Neural progenitor cell (in vitro differentiated cells): ENCODE results near the gene PHLPP1. TPM values are rescaled to one million over a fixed set of nuclear protein-coding genes. Genes with fewer than 3 reads are reported as not detected.

Experiments used
- DNase-seq: peaks from one replicate; pipeline ENCODE4 v3.0.0-alpha.2; 2016; ENCODE audit warnings: low spot score
- H2AFZ ChIP-seq: fragments of 200-600 bp; sonication (generic); replicated peaks from 2 replicates; pipeline ENCODE4 v1.6.1; 2016; ENCODE audit warnings: antibody characterized with exemption
- H3F3A ChIP-seq: fragments of 200-600 bp; sonication (generic); 2 replicates; pipeline ENCODE4 v1.6.1; 2016; ENCODE audit warnings: antibody characterized with exemption, low read depth
- H3K27ac ChIP-seq: fragments of 200-600 bp; sonication (generic); 2 replicates; pipeline ENCODE4 v1.5.1; 2016; ENCODE audit warnings: mild to moderate bottlenecking
- H3K27me3 ChIP-seq: fragments of 200-600 bp; sonication (generic); 2 replicates; pipeline ENCODE4 v1.6.1; 2016; ENCODE audit warnings: mild to moderate bottlenecking, moderate library complexity
- H3K36me3 ChIP-seq: fragments of 200-600 bp; sonication (generic); 2 replicates; pipeline ENCODE4 v1.5.1; 2016
- H3K4me1 ChIP-seq: fragments of 200-600 bp; sonication (generic); 2 replicates; pipeline ENCODE4 v1.6.1; 2016; ENCODE audit warnings: mixed run types
- H3K4me2 ChIP-seq: fragments of 200-600 bp; sonication (generic); 2 replicates; pipeline ENCODE4 v1.6.1; 2016
- H3K4me3 ChIP-seq: fragments of 200-600 bp; sonication (generic); 2 replicates; pipeline ENCODE4 v1.5.1; 2016
- H3K79me2 ChIP-seq: fragments of 200-600 bp; sonication (generic); 2 replicates; pipeline ENCODE4 v1.6.1; 2016; ENCODE audit warnings: low read depth
- H3K9ac ChIP-seq: fragments of 200-600 bp; sonication (generic); 2 replicates; pipeline ENCODE4 v1.6.1; 2016
- H3K9me3 ChIP-seq: fragments of 200-600 bp; sonication (generic); 2 replicates; pipeline ENCODE4 v1.5.1; 2016; ENCODE audit warnings: low read depth
- H4K20me1 ChIP-seq: fragments of 200-600 bp; sonication (generic); 2 replicates; pipeline ENCODE4 v1.6.1; 2016; ENCODE audit warnings: low read depth
- H3K27ac Mint-ChIP-seq: 3 replicates; pipeline ENCODE4 v1.8.0; 2021; ENCODE audit warnings: mixed read lengths
- H3K27me3 Mint-ChIP-seq: 2 replicates; pipeline ENCODE4 v1.8.0; 2022; ENCODE audit warnings: low read depth, mild to moderate bottlenecking, inconsistent platforms, moderate library complexity, mixed read lengths; ENCODE audit not compliant: insufficient read depth
- H3K36me3 Mint-ChIP-seq: 3 replicates; pipeline ENCODE4 v1.8.0; 2021; ENCODE audit warnings: mixed read lengths
- H3K4me1 Mint-ChIP-seq: 3 replicates; pipeline ENCODE4 v1.8.0; 2021; ENCODE audit warnings: mixed read lengths
- H3K4me3 Mint-ChIP-seq: 3 replicates; pipeline ENCODE4 v1.8.0; 2021; ENCODE audit warnings: mild to moderate bottlenecking, moderate library complexity, mixed read lengths
- H3K9me3 Mint-ChIP-seq: 3 replicates; pipeline ENCODE4 v1.8.0; 2020; ENCODE audit warnings: mixed read lengths
- CTCF ChIP-seq: fragments of 200-600 bp; sonication (generic); IDR thresholded peaks from 2 replicates; pipeline ENCODE4 v1.5.1; 2017; ENCODE audit warnings: antibody characterized with exemption, mild to moderate bottlenecking
- EZH2 ChIP-seq: fragments of 200-600 bp; sonication (generic); IDR thresholded peaks from 2 replicates; pipeline ENCODE4 v1.6.1; 2017; ENCODE audit warnings: antibody characterized with exemption, mild to moderate bottlenecking, moderate library complexity
- EZH2phosphoT487 ChIP-seq: fragments of 200-600 bp; sonication (generic); IDR thresholded peaks from 2 replicates; pipeline ENCODE4 v1.6.1; 2017; ENCODE audit warnings: antibody characterized with exemption
- total RNA-seq: library from RNA; depleted of rRNA; stranded (reverse); fragments of >200 nt; gene quantifications from 2 replicates; pipeline ENCODE4 v1.2.3, GENCODE V29; 2015; ENCODE audit warnings: low replicate concordance

The PHLPP1 gene
- total RNA-seq, 1 donor from 2014 or later, result 20.8 TPM

- Histone ChIP-seq H3K79me2 (peaks cover 100% of the 10 kb centered on the region), H2AFZ (no peak overlapping the region), H4K20me1 (peaks cover 54% of the 10 kb centered on the region), H3K27me3 (no peaks in the 10 kb centered on the region), H3K4me2 (peak overlapping the region; percentile 28), H3F3A (peaks cover 4% of the 10 kb centered on the region), H3K4me1 (peaks cover 52% of the 10 kb centered on the region), H3K4me3 (no peak overlapping the region), H3K36me3 (no peaks in the 10 kb centered on the region), H3K9ac (no peak overlapping the region), H3K27ac (peak overlapping the region; percentile 69), H3K9me3 (no peaks in the 10 kb centered on the region)
- Mint-ChIP-seq H3K27me3 (peaks cover 2% of the 10 kb centered on the region), H3K4me3 (no peak overlapping the region), H3K4me1 (peaks cover 22% of the 10 kb centered on the region), H3K27ac (peak overlapping the region; percentile 23), H3K9me3 (peaks cover 16% of the 10 kb centered on the region), H3K36me3 (peaks cover 25% of the 10 kb centered on the region)
- TF ChIP-seq EZH2 (no peak), EZH2phosphoT487 (no peak)
- DNase-seq, result no peak
Measured at GRCh38 chr18:62741584-62741983, 26.2 kb downstream of the PHLPP1 start.

- H3K9ac ChIP-seq, result no peak overlapping the region
- Mint-ChIP-seq H3K4me3 (no peak overlapping the region), H3K36me3 (peaks cover 23% of the 10 kb centered on the region), H3K27me3 (no peaks in the 10 kb centered on the region), H3K4me1 (peaks cover 24% of the 10 kb centered on the region), H3K9me3 (peaks cover 16% of the 10 kb centered on the region), H3K27ac (peak overlapping the region; percentile 14)
- no peak for DNase-seq
- peaks cover 100% of the 10 kb centered on the region for H3K79me2 ChIP-seq
- no peaks in the 10 kb centered on the region for H3K27me3 ChIP-seq
- no peak overlapping the region for H3K27ac ChIP-seq
- no peak overlapping the region for H2AFZ ChIP-seq
- peaks cover 45% of the 10 kb centered on the region for H3K4me1 ChIP-seq
- H4K20me1 ChIP-seq, result peaks cover 49% of the 10 kb centered on the region
- TF ChIP-seq CTCF, result no peak
- no peak overlapping the region for H3K4me3 ChIP-seq
- H3K36me3 ChIP-seq, result no peaks in the 10 kb centered on the region
- H3K9me3 ChIP-seq, result no peaks in the 10 kb centered on the region
- peaks cover 4% of the 10 kb centered on the region for H3F3A ChIP-seq
- H3K4me2 ChIP-seq, result peak overlapping the region; percentile 1
Measured at GRCh38 chr18:62744076-62744968, 29.0 kb downstream of the PHLPP1 start.

GRCh38 chr18:62745089-62745751 lies 29.9 kb downstream of the PHLPP1 start:
- Histone ChIP-seq H3K4me3 (no peak overlapping the region), H3K36me3 (no peaks in the 10 kb centered on the region), H3K4me1 (peaks cover 42% of the 10 kb centered on the region), H3K9me3 (no peaks in the 10 kb centered on the region), H3K4me2 (no peak overlapping the region), H3F3A (peaks cover 10% of the 10 kb centered on the region), H3K79me2 (peaks cover 100% of the 10 kb centered on the region), H4K20me1 (peaks cover 45% of the 10 kb centered on the region), H3K27ac (no peak overlapping the region), H2AFZ (no peak overlapping the region), H3K27me3 (no peaks in the 10 kb centered on the region), H3K9ac (no peak overlapping the region)
- no peak for TF ChIP-seq CTCF
- no peak for TF ChIP-seq EZH2
- TF ChIP-seq EZH2phosphoT487, result no peak
- Mint-ChIP-seq H3K9me3 (peaks cover 18% of the 10 kb centered on the region), H3K4me1 (peaks cover 29% of the 10 kb centered on the region), H3K36me3 (peaks cover 22% of the 10 kb centered on the region), H3K4me3 (no peak overlapping the region), H3K27me3 (no peaks in the 10 kb centered on the region), H3K27ac (no peak overlapping the region)
- DNase-seq, result no peak
